ENCODE measurements around the gene CDKAL1. TPM values are rescaled to one million over a fixed set of nuclear protein-coding genes. Genes with fewer than 3 reads are reported as not detected.
"Not testable (repeated sequence)": the region's sequence is repeated elsewhere in the genome, so short reads cannot be mapped to it uniquely, and the experiment has no call there.

The CDKAL1 gene
- total and polyA plus RNA-seq, 4 donors = 3.0 to 21.7 (median 9.4) TPM

DNA sequence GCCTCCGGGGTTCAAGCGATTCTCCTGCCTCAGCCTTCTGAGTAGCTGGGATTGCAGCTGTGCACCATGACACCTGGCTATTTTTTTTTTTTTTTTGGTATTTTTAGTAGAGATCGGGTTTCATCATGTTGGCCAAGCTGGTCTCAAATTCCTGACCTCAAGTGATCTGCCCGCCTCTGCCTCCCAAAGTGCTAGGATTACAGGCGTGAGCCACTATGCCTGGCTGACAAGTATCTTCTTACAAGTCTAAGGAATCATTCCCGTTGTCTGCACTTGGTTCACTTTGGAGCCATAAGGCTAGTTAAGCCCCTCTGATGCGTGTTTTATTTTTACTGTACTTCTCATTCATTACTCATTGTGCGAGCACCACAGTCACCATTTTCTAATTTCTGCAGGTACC, 198.1 kb downstream of the CDKAL1 start:
- H3K4me3 ChIP-seq (ENCODE audit: low read length in 2 of 2); intact Hi-C loops (cut with DNase I); DNase-seq; H3K4me1 ChIP-seq (ENCODE audit: control insufficient read depth in 1 of 2, insufficient read depth in 2 of 2, low read length in 2 of 2); H3K27me3 ChIP-seq (ENCODE audit: control insufficient read depth in 1 of 2, insufficient read depth in 2 of 2, low read length in 1 of 2); H3K36me3 ChIP-seq (ENCODE audit: control insufficient read depth in 1 of 2, insufficient read depth in 2 of 2, low read length in 1 of 2); H3K27ac ChIP-seq (ENCODE audit: low read depth in 1 of 2, low read length in 2 of 2); ATAC-seq (ENCODE audit: low FRiP score); H3K9me3 ChIP-seq (ENCODE audit: control insufficient read depth, low read length): not testable (repeated sequence)
- 91 to 93% methylated on average over 8 of the region's 8 CpGs for WGBS, 2 donors

GRCh38 chr6:20732896-20733295, 198.6 kb downstream of the CDKAL1 start:
- Histone ChIP-seq H3K4me3 (ENCODE audit: low read length in 2 of 2) (no peak overlapping the region), H3K9me3 (ENCODE audit: control insufficient read depth, low read length) (no peaks in the 10 kb centered on the region), H3K4me1 (ENCODE audit: control insufficient read depth in 1 of 2, insufficient read depth in 2 of 2, low read length in 2 of 2) (no peaks in the 10 kb centered on the region), H3K36me3 (ENCODE audit: control insufficient read depth in 1 of 2, insufficient read depth in 2 of 2, low read length in 1 of 2) (no peaks in the 10 kb centered on the region), H3K27ac (ENCODE audit: low read depth in 1 of 2, low read length in 2 of 2) (no peak overlapping the region), H3K27me3 (ENCODE audit: control insufficient read depth in 1 of 2, insufficient read depth in 2 of 2, low read length in 1 of 2) (no peaks in the 10 kb centered on the region)
- intact Hi-C loops (cut with DNase I) = no loop called here
- no peak for DNase-seq
- 64 to 70% methylated on average over 3 of the region's 3 CpGs for WGBS, 2 donors
- no peak for ATAC-seq (ENCODE audit: low FRiP score)

DNA sequence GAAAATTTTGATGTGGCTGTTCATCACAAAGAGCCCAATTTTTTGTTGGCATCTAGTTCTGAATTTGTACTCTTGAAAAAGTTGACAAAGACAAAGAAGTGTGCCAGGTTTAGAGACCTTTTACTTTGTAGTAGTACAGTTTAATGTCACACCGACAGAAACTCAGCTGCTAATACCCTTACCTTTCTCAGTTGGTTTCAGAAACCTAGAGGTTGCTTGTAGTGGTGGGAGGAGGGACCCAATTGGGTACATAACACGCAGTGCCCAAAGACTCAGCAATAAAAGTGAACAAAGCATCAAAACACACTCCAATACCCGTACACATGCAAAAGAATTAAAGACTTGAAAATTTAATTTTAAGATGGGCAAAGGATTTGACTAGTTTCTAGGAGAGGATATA, 203.7 kb downstream of the CDKAL1 start:
- 86 to 87% methylated on average over 3 of the region's 3 CpGs for WGBS, 2 donors
- intact Hi-C loops (cut with DNase I) = no loop called here
- no peak overlapping the region for H3K27ac ChIP-seq (ENCODE audit: low read depth in 1 of 2, low read length in 2 of 2)
- no peak overlapping the region for H3K4me3 ChIP-seq (ENCODE audit: low read length in 2 of 2)
- no peaks in the 10 kb centered on the region for H3K4me1 ChIP-seq (ENCODE audit: control insufficient read depth in 1 of 2, insufficient read depth in 2 of 2, low read length in 2 of 2)
- peaks cover 0 to 2% of the 10 kb centered on the region in 2 donors for H3K36me3 ChIP-seq (ENCODE audit: control insufficient read depth in 1 of 2, insufficient read depth in 2 of 2, low read length in 1 of 2)
- H3K9me3 ChIP-seq (ENCODE audit: control insufficient read depth, low read length) = no peaks in the 10 kb centered on the region
- ATAC-seq (ENCODE audit: low FRiP score) (no peak), DNase-seq (no peak)
- no peaks in the 10 kb centered on the region for H3K27me3 ChIP-seq (ENCODE audit: control insufficient read depth in 1 of 2, insufficient read depth in 2 of 2, low read length in 1 of 2)

DNA sequence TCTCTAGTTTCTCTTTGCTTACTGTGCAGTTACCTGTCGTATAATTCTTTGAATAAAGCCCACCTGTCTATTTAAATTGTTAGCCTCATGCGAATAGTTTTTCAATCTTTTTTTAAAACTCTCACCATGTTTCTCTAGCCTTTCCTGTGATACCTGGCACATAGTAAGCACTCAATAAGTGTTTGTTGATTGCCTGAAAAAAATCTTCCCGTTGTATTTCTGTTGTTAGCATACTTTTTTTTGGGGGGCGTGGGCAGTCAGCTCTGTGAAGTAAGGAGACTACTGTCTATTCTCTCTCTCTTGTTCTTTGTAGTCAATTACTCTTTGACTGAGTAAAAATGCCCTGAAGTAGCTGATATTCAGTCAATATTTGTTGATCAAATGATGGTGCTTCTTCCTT, 205.8 kb downstream of the CDKAL1 start:
- intact Hi-C loops (cut with DNase I) = no loop called here
- Histone ChIP-seq H3K4me1 (ENCODE audit: control insufficient read depth in 1 of 2, insufficient read depth in 2 of 2, low read length in 2 of 2) (no peaks in the 10 kb centered on the region), H3K9me3 (ENCODE audit: control insufficient read depth, low read length) (no peaks in the 10 kb centered on the region), H3K27me3 (ENCODE audit: control insufficient read depth in 1 of 2, insufficient read depth in 2 of 2, low read length in 1 of 2) (no peaks in the 10 kb centered on the region), H3K4me3 (ENCODE audit: low read length in 2 of 2) (no peak overlapping the region), H3K36me3 (ENCODE audit: control insufficient read depth in 1 of 2, insufficient read depth in 2 of 2, low read length in 1 of 2) (peaks cover 0 to 2% of the 10 kb centered on the region in 2 donors), H3K27ac (ENCODE audit: low read depth in 1 of 2, low read length in 2 of 2) (no peak overlapping the region)
- 96 to 99% methylated on average over 4 of the region's 4 CpGs for WGBS, 2 donors
- ATAC-seq (ENCODE audit: low FRiP score) (no peak), DNase-seq (no peak)

DNA sequence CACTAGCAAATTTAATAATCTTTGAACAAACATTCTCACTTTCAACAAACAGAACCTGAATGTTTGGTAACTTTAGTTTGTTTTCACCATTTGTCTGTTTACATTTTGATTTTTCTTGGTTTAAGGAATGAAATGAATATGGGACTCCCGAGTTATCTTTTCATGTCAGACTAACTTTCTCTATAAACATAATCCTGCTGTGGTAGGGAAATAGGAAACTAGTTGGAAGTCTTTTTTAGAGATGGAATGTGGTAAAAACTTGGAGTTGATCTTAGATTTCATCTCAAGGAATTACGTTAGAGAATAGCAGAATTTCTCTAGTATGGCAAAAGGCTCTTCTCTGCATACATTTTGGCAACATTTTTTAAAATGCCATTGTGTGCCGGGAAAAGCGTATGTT, 206.5 kb downstream of the CDKAL1 start:
- Histone ChIP-seq H3K4me3 (ENCODE audit: low read length in 2 of 2) (no peak overlapping the region), H3K9me3 (ENCODE audit: control insufficient read depth, low read length) (no peaks in the 10 kb centered on the region), H3K36me3 (ENCODE audit: control insufficient read depth in 1 of 2, insufficient read depth in 2 of 2, low read length in 1 of 2) (peaks cover 0 to 2% of the 10 kb centered on the region in 2 donors), H3K27ac (ENCODE audit: low read depth in 1 of 2, low read length in 2 of 2) (no peak overlapping the region), H3K27me3 (ENCODE audit: control insufficient read depth in 1 of 2, insufficient read depth in 2 of 2, low read length in 1 of 2) (no peaks in the 10 kb centered on the region), H3K4me1 (ENCODE audit: control insufficient read depth in 1 of 2, insufficient read depth in 2 of 2, low read length in 2 of 2) (no peaks in the 10 kb centered on the region)
- intact Hi-C loops (cut with DNase I) = no loop called here
- DNase-seq (no peak), ATAC-seq (ENCODE audit: low FRiP score) (no peak)
- WGBS, 2 donors = 80 to 82% methylated on average over 4 of the region's 4 CpGs

- H3K4me3 ChIP-seq (ENCODE audit: low read length in 2 of 2) = no peak overlapping the region
- H3K27me3 ChIP-seq (ENCODE audit: control insufficient read depth in 1 of 2, insufficient read depth in 2 of 2, low read length in 1 of 2) = no peaks in the 10 kb centered on the region
- H3K27ac ChIP-seq (ENCODE audit: low read depth in 1 of 2, low read length in 2 of 2) = no peak overlapping the region
- H3K4me1 ChIP-seq (ENCODE audit: control insufficient read depth in 1 of 2, insufficient read depth in 2 of 2, low read length in 2 of 2) = no peaks in the 10 kb centered on the region
- intact Hi-C loops (cut with DNase I) = no loop called here
- DNase-seq (no peak), ATAC-seq (ENCODE audit: low FRiP score) (no peak)
- no peaks in the 10 kb centered on the region for H3K9me3 ChIP-seq (ENCODE audit: control insufficient read depth, low read length)
- H3K36me3 ChIP-seq (ENCODE audit: control insufficient read depth in 1 of 2, insufficient read depth in 2 of 2, low read length in 1 of 2) = peaks cover 0 to 2% of the 10 kb centered on the region in 2 donors
- WGBS, 2 donors = 98 to 100% methylated on average over 2 of the region's 2 CpGs
Measured at GRCh38 chr6:20741490-20741889, 207.2 kb downstream of the CDKAL1 start.

DNA sequence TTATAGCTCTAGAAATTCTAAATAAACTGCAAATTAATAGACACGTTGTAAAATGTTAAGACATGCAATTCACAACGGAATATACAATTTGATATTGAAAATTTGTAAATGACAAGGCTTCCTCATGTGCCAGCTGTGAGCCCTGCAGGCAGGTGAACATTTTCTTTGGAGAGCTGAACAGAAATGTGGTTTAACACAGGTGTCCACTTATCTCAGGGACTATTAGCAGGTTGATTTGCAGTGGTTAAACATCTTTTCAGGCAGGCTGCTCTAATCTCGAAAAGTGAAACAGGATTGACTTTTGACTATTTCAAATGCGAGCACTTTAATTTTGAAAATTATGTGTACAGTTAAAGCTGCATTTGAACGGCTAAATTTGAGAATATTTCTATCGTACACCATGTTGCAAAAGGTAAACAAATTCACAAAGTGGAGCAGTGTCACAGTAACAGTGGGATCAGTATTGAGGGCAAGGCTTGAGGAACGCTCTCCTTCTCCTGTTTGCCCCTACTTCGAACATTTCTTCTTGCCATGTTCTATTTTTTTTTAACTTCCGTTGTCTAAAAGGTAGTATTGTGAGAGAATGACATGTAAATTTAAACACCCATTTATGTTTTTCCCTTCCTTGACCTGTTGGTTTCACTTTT, 210.8 kb downstream of the CDKAL1 start:
- intact Hi-C loops (cut with DNase I) = no loop called here
- H3K36me3 ChIP-seq (ENCODE audit: control insufficient read depth in 1 of 2, insufficient read depth in 2 of 2, low read length in 1 of 2) = no peaks in the 10 kb centered on the region
- ATAC-seq (ENCODE audit: low FRiP score) = no peak
- no peaks in the 10 kb centered on the region for H3K4me1 ChIP-seq (ENCODE audit: control insufficient read depth in 1 of 2, insufficient read depth in 2 of 2, low read length in 2 of 2)
- no peak for DNase-seq
- no peak overlapping the region for H3K27ac ChIP-seq (ENCODE audit: low read depth in 1 of 2, low read length in 2 of 2)
- H3K9me3 ChIP-seq (ENCODE audit: control insufficient read depth, low read length) = no peaks in the 10 kb centered on the region
- H3K4me3 ChIP-seq (ENCODE audit: low read length in 2 of 2) = no peak overlapping the region
- no peaks in the 10 kb centered on the region for H3K27me3 ChIP-seq (ENCODE audit: control insufficient read depth in 1 of 2, insufficient read depth in 2 of 2, low read length in 1 of 2)
- 94 to 95% methylated on average over 9 of the region's 9 CpGs for WGBS, 2 donors

DNA sequence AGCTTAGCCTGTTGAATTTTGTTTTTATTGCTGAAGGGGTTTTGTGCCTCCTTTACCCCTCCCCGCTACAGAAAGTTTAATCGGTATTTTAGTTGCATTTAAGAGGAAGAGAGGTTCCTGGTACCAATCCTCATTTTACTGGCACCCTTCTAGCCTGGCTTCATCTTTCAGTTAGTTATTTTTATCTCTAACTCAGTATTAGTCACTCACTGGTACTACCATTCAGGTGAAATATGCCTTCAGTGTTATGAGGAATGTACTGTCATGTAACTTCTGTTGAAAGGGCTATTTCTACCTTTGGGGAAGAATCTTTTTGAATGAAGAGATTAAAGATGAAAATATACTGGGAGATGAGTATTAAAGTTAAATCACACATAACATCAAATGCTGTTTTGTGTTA, 211.8 kb downstream of the CDKAL1 start:
- no peak for ATAC-seq (ENCODE audit: low FRiP score)
- Histone ChIP-seq H3K4me1 (ENCODE audit: control insufficient read depth in 1 of 2, insufficient read depth in 2 of 2, low read length in 2 of 2) (no peaks in the 10 kb centered on the region), H3K27ac (ENCODE audit: low read depth in 1 of 2, low read length in 2 of 2) (no peak overlapping the region), H3K36me3 (ENCODE audit: control insufficient read depth in 1 of 2, insufficient read depth in 2 of 2, low read length in 1 of 2) (no peaks in the 10 kb centered on the region), H3K9me3 (ENCODE audit: control insufficient read depth, low read length) (no peaks in the 10 kb centered on the region), H3K27me3 (ENCODE audit: control insufficient read depth in 1 of 2, insufficient read depth in 2 of 2, low read length in 1 of 2) (no peaks in the 10 kb centered on the region), H3K4me3 (ENCODE audit: low read length in 2 of 2) (no peak overlapping the region)
- intact Hi-C loops (cut with DNase I) = no loop called here
- no peak for DNase-seq
- WGBS, 2 donors = 76 to 89% methylated on average over 2 of the region's 2 CpGs

DNA sequence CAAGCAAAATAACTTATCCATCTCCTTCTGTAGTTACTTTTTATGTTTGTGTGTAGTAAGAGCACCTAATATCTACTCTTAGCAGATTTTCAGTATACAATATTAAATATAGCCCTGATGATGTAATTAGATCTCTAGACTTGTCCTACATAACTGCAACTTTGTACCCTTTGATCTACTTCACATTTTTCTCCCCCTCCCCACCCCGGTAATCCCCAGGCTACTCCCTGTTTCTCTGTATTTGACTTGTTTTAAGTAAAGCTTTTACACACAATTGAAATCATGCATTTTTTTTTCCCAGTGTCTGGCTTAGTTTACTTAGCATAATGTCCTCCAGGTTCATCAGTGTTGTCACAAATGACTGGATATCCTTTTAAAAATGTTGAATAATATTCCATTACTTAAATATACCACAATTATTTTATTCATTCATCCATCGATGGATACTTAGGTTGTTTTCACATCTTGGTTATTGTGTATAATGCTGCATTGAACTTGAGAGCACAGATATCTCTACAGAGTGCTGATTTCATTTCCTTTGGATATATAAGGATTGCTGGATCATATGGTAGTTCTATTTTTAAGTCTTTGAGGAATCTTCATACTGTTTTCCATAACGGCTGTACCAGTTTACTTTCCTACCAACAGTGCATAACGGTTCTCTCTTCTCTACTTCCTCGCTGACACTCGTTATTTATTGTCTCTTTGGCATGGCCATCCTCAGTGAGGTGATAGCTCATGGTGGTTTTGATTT, 212.7 kb downstream of the CDKAL1 start:
- no peak overlapping the region for H3K4me3 ChIP-seq (ENCODE audit: low read length in 2 of 2)
- H3K36me3 ChIP-seq (ENCODE audit: control insufficient read depth in 1 of 2, insufficient read depth in 2 of 2, low read length in 1 of 2) = no peaks in the 10 kb centered on the region
- 68 to 71% methylated on average over 6 of the region's 6 CpGs for WGBS, 2 donors
- no peaks in the 10 kb centered on the region for H3K4me1 ChIP-seq (ENCODE audit: control insufficient read depth in 1 of 2, insufficient read depth in 2 of 2, low read length in 2 of 2)
- intact Hi-C loops (cut with DNase I) = no loop called here
- H3K27me3 ChIP-seq (ENCODE audit: control insufficient read depth in 1 of 2, insufficient read depth in 2 of 2, low read length in 1 of 2) = no peaks in the 10 kb centered on the region
- no peaks in the 10 kb centered on the region for H3K9me3 ChIP-seq (ENCODE audit: control insufficient read depth, low read length)
- DNase-seq (no peak), ATAC-seq (ENCODE audit: low FRiP score) (no peak)
- H3K27ac ChIP-seq (ENCODE audit: low read depth in 1 of 2, low read length in 2 of 2) = no peak overlapping the region
